Endodermal cell (in vitro differentiated cells): ENCODE data around the gene AXDND1. TPM values are rescaled to one million over a fixed set of nuclear protein-coding genes. Genes with fewer than 3 reads are reported as not detected.
"Not testable (repeated sequence)": the region's sequence is repeated elsewhere in the genome, so short reads cannot be mapped to it uniquely, and the experiment has no call there.

Experiments used
- DNase-seq: peaks from one replicate; pipeline ENCODE4 v3.0.0-alpha.2; 2017
- H3K27ac ChIP-seq: 2 replicates; pipeline ENCODE4 v1.5.1; 2013; ENCODE audit warnings: mild to moderate bottlenecking, low read depth, low read length, moderate library complexity
- H3K27me3 ChIP-seq: 2 replicates; pipeline ENCODE4 v1.6.1; 2013; ENCODE audit warnings: mild to moderate bottlenecking, low read length, moderate library complexity; ENCODE audit not compliant: insufficient read depth, control insufficient read depth, poor library complexity, severe bottlenecking
- H3K36me3 ChIP-seq: 2 replicates; pipeline ENCODE4 v1.7.0; 2013; ENCODE audit warnings: mild to moderate bottlenecking, low read length, moderate library complexity; ENCODE audit not compliant: control insufficient read depth, insufficient read depth
- H3K4me1 ChIP-seq: one replicate; pipeline ENCODE4 v1.7.0; 2013; ENCODE audit warnings: low read length; ENCODE audit not compliant: control insufficient read depth, insufficient read depth
- H3K4me3 ChIP-seq: 2 replicates; pipeline ENCODE4 v1.5.1; 2013; ENCODE audit warnings: mild to moderate bottlenecking, low read length, moderate library complexity
- H3K9ac ChIP-seq: 2 replicates; pipeline ENCODE4 v1.6.1; 2013; ENCODE audit warnings: mild to moderate bottlenecking, low read length, moderate library complexity; ENCODE audit not compliant: poor library complexity, severe bottlenecking; ENCODE audit errors: extremely low read depth
- H3K9me3 ChIP-seq: 2 replicates; pipeline ENCODE4 v1.6.1; 2013; ENCODE audit warnings: mild to moderate bottlenecking, low read length, moderate library complexity; ENCODE audit not compliant: control insufficient read depth
- H3K27ac Mint-ChIP-seq: 2 replicates; pipeline ENCODE4 v1.8.0; 2020; ENCODE audit warnings: mixed read lengths
- H3K27me3 Mint-ChIP-seq: 2 replicates; pipeline ENCODE4 v1.8.0; 2021; ENCODE audit warnings: mild to moderate bottlenecking, mixed read lengths; ENCODE audit not compliant: insufficient read depth
- H3K36me3 Mint-ChIP-seq: 2 replicates; pipeline ENCODE4 v1.8.0; 2020; ENCODE audit warnings: low read depth, mixed read lengths
- H3K4me1 Mint-ChIP-seq: 2 replicates; pipeline ENCODE4 v1.8.0; 2020; ENCODE audit warnings: mixed read lengths
- H3K4me3 Mint-ChIP-seq: 2 replicates; pipeline ENCODE4 v1.8.0; 2020; ENCODE audit warnings: mild to moderate bottlenecking, moderate library complexity, mixed read lengths
- H3K9me3 Mint-ChIP-seq: 2 replicates; pipeline ENCODE4 v1.8.0; 2020; ENCODE audit warnings: mild to moderate bottlenecking, mixed read lengths
- CTCF ChIP-seq: fragments of 200-600 bp; sonication (generic); conservative IDR thresholded peaks from 2 replicates; pipeline ENCODE4 v1.5.0; 2021; ENCODE audit warnings: antibody characterized with exemption, mild to moderate bottlenecking
- WGBS, 2 experiments: methylation state at CpG; one replicate each; pipeline versions ENCODE4 v1.1.5 to v1.1.7; 2013; ENCODE audit warnings: missing lambda C conversion rate in 2 of 2, mixed read lengths in 1 of 2; ENCODE audit not compliant: insufficient coverage in 1 of 2, insufficient read length in 1 of 2; 5-methylcytosine and 5-hydroxymethylcytosine counted together
- total RNA-seq, 2 donors: library from RNA; stranded (reverse); fragmentation: NEBNext Ultra II Directional in 1 of 2; extraction: Animal tissue kit (Norgen Biotek cat#: 25700) in 1 of 2; gene quantifications; 2 replicates in 1 of 2; 3 replicates in 1 of 2; pipeline ENCODE4 v1.2.1, GENCODE V29; 2021

AXDND1 gene
- total RNA-seq, 2 donors from 2014 or later = 0.69 to 1.3 TPM

GRCh38 chr1:179393721-179394120 is 27.9 kb downstream of the AXDND1 start:
- Mint-ChIP-seq H3K36me3 (peaks cover 10% of the 10 kb centered on the region), H3K4me1 (no peaks in the 10 kb centered on the region), H3K27me3 (no peaks in the 10 kb centered on the region), H3K4me3 (no peak overlapping the region), H3K27ac (no peak overlapping the region), H3K9me3 (peaks cover 27% of the 10 kb centered on the region)
- Histone ChIP-seq H3K36me3 (no peaks in the 10 kb centered on the region), H3K27me3 (no peaks in the 10 kb centered on the region), H3K4me3 (no peak overlapping the region), H3K4me1 (no peaks in the 10 kb centered on the region), H3K27ac (no peak overlapping the region), H3K9ac (no peak overlapping the region), H3K9me3 (peaks cover 8% of the 10 kb centered on the region)
- TF ChIP-seq CTCF = no peak
- 91 to 100% methylated on average over 1 to 3 of the region's 3 CpGs for WGBS, 2 experiments
- DNase-seq = no peak

GRCh38 chr1:179399399-179399798 is 33.6 kb downstream of the AXDND1 start:
- not testable (repeated sequence) for H3K4me3 Mint-ChIP-seq, H3K9ac ChIP-seq, DNase-seq, H3K9me3 Mint-ChIP-seq, H3K9me3 ChIP-seq, H3K4me1 Mint-ChIP-seq, H3K36me3 Mint-ChIP-seq, H3K36me3 ChIP-seq, H3K27me3 Mint-ChIP-seq, H3K4me1 ChIP-seq, H3K27ac ChIP-seq, H3K27me3 ChIP-seq, H3K4me3 ChIP-seq, H3K27ac Mint-ChIP-seq
- 92% methylated on average over 2 of the region's 2 CpGs; no CpG with 5 or more reads in 1 of the 2 experiments for WGBS, 2 experiments

- not testable (repeated sequence) for H3K9ac ChIP-seq, H3K27me3 ChIP-seq, H3K4me3 Mint-ChIP-seq, H3K4me1 ChIP-seq, H3K27ac Mint-ChIP-seq, H3K36me3 ChIP-seq, H3K27ac ChIP-seq, H3K27me3 Mint-ChIP-seq, DNase-seq
- peaks cover 45% of the 10 kb centered on the region for H3K9me3 ChIP-seq
- no CpG with 5 or more reads among the region's 3 CpGs for WGBS, 2 experiments
- Mint-ChIP-seq H3K9me3 (peaks cover 31% of the 10 kb centered on the region), H3K36me3 (peaks cover 11% of the 10 kb centered on the region), H3K4me1 (peaks cover 10% of the 10 kb centered on the region)
- peak overlapping the region; percentile 68 for H3K4me3 ChIP-seq
These were observed 52.0 kb downstream of the AXDND1 start for GRCh38 chr1:179417760-179418159.

- not testable (repeated sequence) for DNase-seq, H3K4me3 ChIP-seq, H3K4me1 ChIP-seq, H3K4me3 Mint-ChIP-seq, H3K27me3 Mint-ChIP-seq, H3K36me3 ChIP-seq, H3K9ac ChIP-seq, H3K27me3 ChIP-seq, H3K27ac ChIP-seq, H3K27ac Mint-ChIP-seq
- Mint-ChIP-seq H3K9me3 (peaks cover 31% of the 10 kb centered on the region), H3K4me1 (peaks cover 10% of the 10 kb centered on the region), H3K36me3 (peaks cover 12% of the 10 kb centered on the region)
- peaks cover 48% of the 10 kb centered on the region for H3K9me3 ChIP-seq
- 78 to 98% methylated on average over 9 to 25 of the region's 32 CpGs for WGBS, 2 experiments
These were observed 52.9 kb downstream of the AXDND1 start for GRCh38 chr1:179418706-179419105.
